Measurements from ENCODE around the gene FLNB. TPM values are rescaled to one million over a fixed set of nuclear protein-coding genes. Genes with fewer than 3 reads are reported as not detected.

Gene FLNB
- total RNA-seq, 4 donors from 2014 or later = 164 to 258 (median 242) TPM

GRCh38 chr3:58018892-58019742, 10.9 kb downstream of the FLNB start:
- Histone ChIP-seq H3K36me3 (no peaks in the 10 kb centered on the region), H3K4me3 (replicated peaks in 1 of 3) (no peak overlapping the region), H3K9me3 (no peaks in the 10 kb centered on the region), H3K27me3 (no peaks in the 10 kb centered on the region), H3K4me1 (peaks cover 60 to 78% of the 10 kb centered on the region in 2 donors), H3K27ac (peak overlapping the region; percentile 82 to 97 (median 93))
- 92 to 95% methylated on average over 8 of the region's 8 CpGs for WGBS, 2 donors
- intact Hi-C loops (cut with DNase I) = loop anchor here (10.0 kb wide), 1 partner anchor 96 kb away; no protein-coding TSS in a partner anchor
- DNase-seq = no peak
- no peak for TF ChIP-seq POLR2A (IDR thresholded peaks at IDR 0.05)
- TF ChIP-seq CTCF (IDR thresholded peaks at IDR 0.05) = no peak

- intact Hi-C loops (cut with DNase I) = no loop called here
- Histone ChIP-seq H3K4me3 (replicated peaks in 1 of 3) (no peak overlapping the region), H3K36me3 (no peaks in the 10 kb centered on the region), H3K9me3 (no peaks in the 10 kb centered on the region), H3K27ac (peak overlapping the region; percentile 82 to 97 (median 93)), H3K27me3 (no peaks in the 10 kb centered on the region), H3K4me1 (peaks cover 60 to 79% of the 10 kb centered on the region in 2 donors)
- WGBS, 2 donors = 49 to 54% methylated on average over 7 of the region's 7 CpGs
- TF ChIP-seq POLR2A (IDR thresholded peaks at IDR 0.05) (no peak), CTCF (IDR thresholded peaks at IDR 0.05) (no peak)
- DNase-seq = no peak
Measured at GRCh38 chr3:58020783-58021071, 12.5 kb downstream of the FLNB start.

GRCh38 chr3:58021072-58021959, 13.1 kb downstream of the FLNB start:
- no peaks in the 10 kb centered on the region for H3K27me3 ChIP-seq
- no peak for TF ChIP-seq CTCF (IDR thresholded peaks at IDR 0.05)
- no peak for TF ChIP-seq POLR2A (IDR thresholded peaks at IDR 0.05)
- H3K4me1 ChIP-seq = peaks cover 64 to 84% of the 10 kb centered on the region in 2 donors
- peak; percentile 50 to 67 for DNase-seq
- H3K4me3 ChIP-seq (replicated peaks in 1 of 3) = no peak overlapping the region
- peak overlapping the region; percentile 82 to 97 (median 93) for H3K27ac ChIP-seq
- H3K36me3 ChIP-seq = no peaks in the 10 kb centered on the region
- 72 to 75% methylated on average over 6 to 8 of the region's 8 CpGs for WGBS, 2 donors
- no peaks in the 10 kb centered on the region for H3K9me3 ChIP-seq
- intact Hi-C loops (cut with DNase I) = no loop called here

- WGBS, 2 donors = 87% methylated on average over 5 of the region's 5 CpGs
- no peak for DNase-seq
- TF ChIP-seq POLR2A (IDR thresholded peaks at IDR 0.05) = no peak
- no peak for TF ChIP-seq CTCF (IDR thresholded peaks at IDR 0.05)
Measured at GRCh38 chr3:58021962-58022361, 13.7 kb downstream of the FLNB start.

More at GRCh38 chr3:58021962-58022361, 13.7 kb downstream of the FLNB start:
- no peak overlapping the region for H3K4me3 ChIP-seq (replicated peaks in 1 of 3)
- H3K27me3 ChIP-seq = no peaks in the 10 kb centered on the region
- no peaks in the 10 kb centered on the region for H3K9me3 ChIP-seq
- no peaks in the 10 kb centered on the region for H3K36me3 ChIP-seq
- peaks cover 71 to 88% of the 10 kb centered on the region in 2 donors for H3K4me1 ChIP-seq
- peak overlapping the region; percentile 82 to 97 (median 93) for H3K27ac ChIP-seq
- intact Hi-C loops (cut with DNase I) = no loop called here

All from thyroid gland (tissue), 4 donors.